BLaER1 (cell line): ENCODE measurements around the gene PIP4K2A.
"Not testable (repeated sequence)": the region's sequence is repeated elsewhere in the genome, so short reads cannot be mapped to it uniquely, and the experiment has no call there.

ENCODE experiments used
- H3K27ac ChIP-seq: shearing (Covaris generic); formaldehyde crosslinking; 2 replicates; pipeline ENCODE4 v1.8.1; 2022
- H3K27me3 ChIP-seq: shearing (Covaris generic); formaldehyde crosslinking; 2 replicates; pipeline ENCODE4 v1.8.1; 2022
- H3K36me3 ChIP-seq: shearing (Covaris generic); formaldehyde crosslinking; 2 replicates; pipeline ENCODE4 v1.8.1; 2022
- H3K4me1 ChIP-seq: shearing (Covaris generic); formaldehyde crosslinking; 2 replicates; pipeline ENCODE4 v1.8.1; 2022
- H3K4me2 ChIP-seq: shearing (Covaris generic); formaldehyde crosslinking; 2 replicates; pipeline ENCODE4 v1.8.1; 2022
- H3K4me3 ChIP-seq: shearing (Covaris generic); formaldehyde crosslinking; 2 replicates; pipeline ENCODE4 v1.8.1; 2022
- H3K9ac ChIP-seq: shearing (Covaris generic); formaldehyde crosslinking; 2 replicates; pipeline ENCODE4 v1.8.1; 2022
- H3K9me3 ChIP-seq: shearing (Covaris generic); formaldehyde crosslinking; 2 replicates; pipeline ENCODE4 v1.8.1; 2022
- H4K20me1 ChIP-seq: shearing (Covaris generic); formaldehyde crosslinking; 2 replicates; pipeline ENCODE4 v1.8.1; 2022
- Cebpa-rat ChIP-seq: shearing (Covaris generic); IDR thresholded peaks from 2 replicates; pipeline ENCODE4 v1.8.1; 2022

PIP4K2A gene

GRCh38 chr10:22714479-22715289, at the start of gene PIP4K2A:
PIP4K2A (minus strand) TSS chr10:22714578; CDS start chr10:22714326, 252 bp downstream.
- peak within 1 kb of the TSS; percentile 78 for H3K27ac ChIP-seq
- TF ChIP-seq Cebpa-rat: no peak
- peak within 1 kb of the TSS; percentile 99 for H3K4me2 ChIP-seq
- peak within 1 kb of the TSS; percentile 91 for H3K4me3 ChIP-seq
- H3K4me1 ChIP-seq: peaks cover 27% of the 10 kb centered on the region
- H3K9me3 ChIP-seq: no peaks in the 10 kb centered on the region
- H3K9ac ChIP-seq: peak within 1 kb of the TSS; percentile 85
- no peaks in the 10 kb centered on the region for H3K36me3 ChIP-seq
- H4K20me1 ChIP-seq: peaks cover 43% of the 10 kb centered on the region
- peaks cover 23% of the 10 kb centered on the region for H3K27me3 ChIP-seq

- H4K20me1 ChIP-seq: no peaks in the 10 kb centered on the region
- no peaks in the 10 kb centered on the region for H3K9me3 ChIP-seq
- H3K27me3 ChIP-seq: no peaks in the 10 kb centered on the region
- H3K9ac ChIP-seq: no peak overlapping the region
- H3K27ac ChIP-seq: no peak overlapping the region
- TF ChIP-seq Cebpa-rat: no peak
- no peak overlapping the region for H3K4me2 ChIP-seq
- no peaks in the 10 kb centered on the region for H3K4me1 ChIP-seq
- no peaks in the 10 kb centered on the region for H3K36me3 ChIP-seq
- H3K4me3 ChIP-seq: no peak overlapping the region
Observed at GRCh38 chr10:22761569-22762220, 47.3 kb upstream of the PIP4K2A start.

GRCh38 chr10:22760025-22760424, 45.6 kb upstream of the PIP4K2A start:
- Histone ChIP-seq H3K36me3 (no peaks in the 10 kb centered on the region), H4K20me1 (no peaks in the 10 kb centered on the region), H3K4me2 (no peak overlapping the region), H3K27ac (no peak overlapping the region), H3K4me1 (no peaks in the 10 kb centered on the region), H3K9ac (no peak overlapping the region), H3K27me3 (no peaks in the 10 kb centered on the region), H3K9me3 (no peaks in the 10 kb centered on the region), H3K4me3 (no peak overlapping the region)
- TF ChIP-seq Cebpa-rat: no peak

GRCh38 chr10:22758867-22759266, 44.5 kb upstream of the PIP4K2A start:
- Histone ChIP-seq H3K27ac (no peak overlapping the region), H3K36me3 (no peaks in the 10 kb centered on the region), H4K20me1 (no peaks in the 10 kb centered on the region), H3K4me3 (no peak overlapping the region), H3K9me3 (no peaks in the 10 kb centered on the region), H3K4me2 (no peak overlapping the region), H3K9ac (no peak overlapping the region), H3K4me1 (no peaks in the 10 kb centered on the region), H3K27me3 (no peaks in the 10 kb centered on the region)
- no peak for TF ChIP-seq Cebpa-rat

GRCh38 chr10:22754296-22754695, 39.9 kb upstream of the PIP4K2A start:
- Histone ChIP-seq H3K9me3 (no peaks in the 10 kb centered on the region), H3K36me3 (no peaks in the 10 kb centered on the region), H3K9ac (no peak overlapping the region), H3K27ac (no peak overlapping the region), H3K4me3 (no peak overlapping the region), H3K4me1 (no peaks in the 10 kb centered on the region), H3K27me3 (no peaks in the 10 kb centered on the region), H4K20me1 (no peaks in the 10 kb centered on the region), H3K4me2 (no peak overlapping the region)
- no peak for TF ChIP-seq Cebpa-rat

GRCh38 chr10:22753786-22754185, 39.4 kb upstream of the PIP4K2A start:
- no peaks in the 10 kb centered on the region for H3K9me3 ChIP-seq
- no peak overlapping the region for H3K9ac ChIP-seq
- no peaks in the 10 kb centered on the region for H3K27me3 ChIP-seq
- no peak overlapping the region for H3K4me3 ChIP-seq
- no peak for TF ChIP-seq Cebpa-rat
- no peaks in the 10 kb centered on the region for H3K4me1 ChIP-seq
- no peak overlapping the region for H3K4me2 ChIP-seq
- H3K27ac ChIP-seq: no peak overlapping the region
- H3K36me3 ChIP-seq: no peaks in the 10 kb centered on the region
- H4K20me1 ChIP-seq: no peaks in the 10 kb centered on the region

GRCh38 chr10:22752272-22752889, 38.0 kb upstream of the PIP4K2A start:
- no peaks in the 10 kb centered on the region for H3K9me3 ChIP-seq
- H3K9ac ChIP-seq: no peak overlapping the region
- no peak overlapping the region for H3K4me2 ChIP-seq
- no peaks in the 10 kb centered on the region for H3K36me3 ChIP-seq
- H3K4me3 ChIP-seq: no peak overlapping the region
- no peaks in the 10 kb centered on the region for H3K4me1 ChIP-seq
- no peaks in the 10 kb centered on the region for H4K20me1 ChIP-seq
- H3K27me3 ChIP-seq: no peaks in the 10 kb centered on the region
- TF ChIP-seq Cebpa-rat: no peak
- H3K27ac ChIP-seq: no peak overlapping the region

GRCh38 chr10:22750131-22750530, 35.8 kb upstream of the PIP4K2A start:
- H3K4me3 ChIP-seq: no peak overlapping the region
- H3K9me3 ChIP-seq: no peaks in the 10 kb centered on the region
- no peak for TF ChIP-seq Cebpa-rat

GRCh38 chr10:22744858-22745257, 30.5 kb upstream of the PIP4K2A start:
- not testable (repeated sequence) for H3K36me3 ChIP-seq

More at GRCh38 chr10:22750131-22750530, 35.8 kb upstream of the PIP4K2A start:
- Histone ChIP-seq H3K27ac (no peak overlapping the region), H3K36me3 (no peaks in the 10 kb centered on the region), H4K20me1 (no peaks in the 10 kb centered on the region), H3K4me1 (no peaks in the 10 kb centered on the region), H3K9ac (no peak overlapping the region), H3K4me2 (no peak overlapping the region), H3K27me3 (no peaks in the 10 kb centered on the region)

GRCh38 chr10:22742678-22743077, 28.3 kb upstream of the PIP4K2A start:
- H3K9me3 ChIP-seq: no peaks in the 10 kb centered on the region
- no peak overlapping the region for H3K9ac ChIP-seq
- H3K27me3 ChIP-seq: no peaks in the 10 kb centered on the region
- TF ChIP-seq Cebpa-rat: no peak
- no peak overlapping the region for H3K27ac ChIP-seq
- no peaks in the 10 kb centered on the region for H3K36me3 ChIP-seq
- H3K4me2 ChIP-seq: no peak overlapping the region
- H3K4me3 ChIP-seq: no peak overlapping the region
- H3K4me1 ChIP-seq: no peaks in the 10 kb centered on the region
- no peaks in the 10 kb centered on the region for H4K20me1 ChIP-seq

More at GRCh38 chr10:22744858-22745257, 30.5 kb upstream of the PIP4K2A start:
- H3K4me1 ChIP-seq, H3K9me3 ChIP-seq, H3K4me2 ChIP-seq, H4K20me1 ChIP-seq, H3K9ac ChIP-seq, H3K4me3 ChIP-seq, H3K27me3 ChIP-seq, H3K27ac ChIP-seq: not testable (repeated sequence)

- not testable (repeated sequence) for H3K4me3 ChIP-seq, H3K9me3 ChIP-seq, H3K4me2 ChIP-seq, H4K20me1 ChIP-seq, H3K4me1 ChIP-seq, H3K9ac ChIP-seq, H3K27me3 ChIP-seq, H3K27ac ChIP-seq, H3K36me3 ChIP-seq
Observed at GRCh38 chr10:22741631-22742030, 27.3 kb upstream of the PIP4K2A start.
